ES-I3 (cell line): ENCODE measurements around the gene TP53INP2.

Source experiments
- H3K36me3 ChIP-seq: 2 replicates; pipeline ENCODE4 v1.6.1; 2013; ENCODE audit warnings: mild to moderate bottlenecking, low read length, control low read depth, moderate library complexity; ENCODE audit not compliant: insufficient read depth
- H3K4me1 ChIP-seq: 2 replicates; pipeline ENCODE4 v1.6.1; 2013; ENCODE audit warnings: mild to moderate bottlenecking, control low read depth, low read length; ENCODE audit not compliant: insufficient read depth
- H3K9ac ChIP-seq: 2 replicates; pipeline ENCODE4 v1.6.1; 2013; ENCODE audit warnings: low read depth, mild to moderate bottlenecking, low read length, moderate library complexity
- H3K9me3 ChIP-seq: 2 replicates; pipeline ENCODE4 v1.6.1; 2013; ENCODE audit warnings: mild to moderate bottlenecking, low read length, moderate library complexity; ENCODE audit not compliant: control insufficient read depth, insufficient read depth

TP53INP2 gene

DNA sequence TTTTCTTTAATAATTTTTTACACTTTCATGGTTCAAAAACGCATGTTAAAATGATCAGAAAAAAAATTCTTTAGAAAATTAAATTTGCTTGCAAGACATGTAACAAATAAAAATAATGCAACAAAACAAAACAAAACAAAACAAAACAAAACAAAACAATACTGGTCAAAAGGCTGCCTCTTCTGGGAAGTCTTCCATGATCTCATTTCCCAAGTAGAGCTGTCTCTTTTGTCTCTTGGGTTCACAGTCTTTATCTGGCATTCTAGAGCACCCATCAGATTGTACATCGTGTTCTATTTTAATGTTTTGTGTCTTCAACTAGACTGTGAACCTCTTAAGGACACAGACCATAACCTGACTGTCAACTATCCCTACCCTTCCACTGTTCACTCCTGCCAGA, 25.3 kb downstream of the TP53INP2 start:
- Histone ChIP-seq H3K4me1 (no peaks in the 10 kb centered on the region), H3K9ac (no peak overlapping the region), H3K36me3 (no peaks in the 10 kb centered on the region), H3K9me3 (no peaks in the 10 kb centered on the region)

DNA sequence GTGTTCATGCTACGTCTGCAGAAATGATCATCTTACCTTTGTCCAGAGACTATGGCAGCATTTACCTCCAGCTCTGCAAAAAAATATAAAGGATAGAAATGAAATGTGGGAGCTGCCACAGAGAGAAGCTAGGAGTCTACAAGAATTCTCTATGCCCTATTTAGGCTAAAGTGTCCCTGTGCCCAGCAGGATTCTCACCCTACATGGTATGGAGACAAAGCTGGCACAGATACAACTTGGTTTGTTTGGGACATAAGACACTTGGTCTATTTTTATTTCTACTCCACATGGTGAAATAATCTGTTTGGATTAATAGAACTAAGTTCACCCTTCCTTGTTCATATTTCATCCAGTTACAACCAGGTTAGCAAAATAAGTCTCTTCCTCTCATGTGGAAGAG, 28.4 kb downstream of the TP53INP2 start:
- Histone ChIP-seq H3K9me3 (no peaks in the 10 kb centered on the region), H3K36me3 (no peaks in the 10 kb centered on the region), H3K9ac (no peak overlapping the region), H3K4me1 (no peaks in the 10 kb centered on the region)

DNA sequence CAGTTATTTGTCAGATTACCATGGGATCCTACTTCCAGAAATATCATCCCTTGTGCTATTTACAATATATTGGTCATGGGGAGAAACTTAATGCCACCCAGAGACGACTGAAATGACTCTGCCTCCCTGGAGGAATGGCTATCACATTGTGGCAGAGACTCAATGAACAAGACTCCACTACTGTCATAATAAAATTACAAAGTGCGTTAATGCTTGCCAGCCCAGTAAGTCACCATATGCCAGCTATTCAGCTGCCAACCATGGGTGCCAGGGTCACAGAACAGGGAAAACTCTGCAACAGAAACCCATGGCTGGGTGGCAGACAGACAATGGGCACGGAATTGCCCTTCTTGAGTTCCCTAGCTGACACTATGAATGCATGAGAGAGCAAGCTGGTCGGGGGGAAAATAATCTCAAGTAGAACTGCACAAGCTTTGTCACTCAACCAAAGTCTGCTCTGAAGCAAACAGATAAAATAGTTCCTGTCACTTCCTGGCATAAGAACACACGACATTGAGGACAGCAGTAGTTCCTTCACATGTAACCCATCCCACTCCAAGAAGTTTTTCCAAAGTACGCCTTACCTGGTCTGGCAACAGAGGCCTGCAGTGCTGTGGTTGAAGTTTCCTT, 32.1 kb downstream of the TP53INP2 start:
- Histone ChIP-seq H3K9me3 (no peaks in the 10 kb centered on the region), H3K4me1 (no peaks in the 10 kb centered on the region), H3K36me3 (no peaks in the 10 kb centered on the region), H3K9ac (no peak overlapping the region)

DNA sequence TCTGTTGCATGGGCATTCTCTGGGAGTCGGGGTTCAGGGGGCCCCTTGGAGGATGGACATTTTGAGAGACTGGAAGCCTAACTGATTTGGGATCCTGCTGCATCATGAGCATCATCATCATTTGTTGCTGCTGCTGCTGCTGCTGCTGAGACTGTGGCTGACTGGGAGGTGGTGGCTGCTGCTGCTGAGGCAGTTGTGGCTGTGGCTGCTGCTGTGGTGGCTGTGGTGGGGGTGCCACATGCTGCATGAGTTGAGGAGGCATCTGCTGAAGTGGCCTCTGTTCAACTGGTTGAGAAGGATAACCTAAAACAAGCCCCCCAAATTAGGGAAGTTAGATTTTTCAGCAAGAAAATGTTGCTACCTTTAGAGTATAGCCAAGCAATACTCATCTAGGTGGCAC, 38.9 kb downstream of the TP53INP2 start:
- H3K36me3 ChIP-seq: no peaks in the 10 kb centered on the region; the same call in 1 of the 2 replicates

DNA sequence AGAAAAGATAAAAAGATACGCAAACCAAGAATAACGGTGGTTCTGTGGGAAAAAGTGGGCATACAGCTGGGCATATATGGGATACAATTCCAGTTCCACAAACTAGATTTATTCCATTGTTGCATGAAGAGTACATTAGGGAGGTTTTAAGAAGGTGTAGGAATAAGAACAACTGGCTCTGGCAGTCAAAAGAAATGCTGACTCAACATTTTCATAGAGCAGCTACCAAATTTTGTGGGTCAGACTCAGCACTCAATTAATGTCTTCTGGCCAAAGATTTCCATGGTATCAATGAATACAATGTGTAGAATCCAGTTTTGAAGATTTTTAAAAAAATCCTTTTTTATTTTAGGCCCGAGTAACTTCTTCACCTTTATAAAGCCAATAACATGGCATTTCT, 40.2 kb downstream of the TP53INP2 start:
- Histone ChIP-seq H3K4me1 (no peaks in the 10 kb centered on the region), H3K9ac (no peak overlapping the region), H3K36me3 (no peaks in the 10 kb centered on the region; the same call in 1 of the 2 replicates), H3K9me3 (no peaks in the 10 kb centered on the region)

More for the DNA sequence above, 38.9 kb downstream of the TP53INP2 start:
- Histone ChIP-seq H3K9me3 (no peaks in the 10 kb centered on the region), H3K4me1 (no peaks in the 10 kb centered on the region), H3K9ac (no peak overlapping the region)

DNA sequence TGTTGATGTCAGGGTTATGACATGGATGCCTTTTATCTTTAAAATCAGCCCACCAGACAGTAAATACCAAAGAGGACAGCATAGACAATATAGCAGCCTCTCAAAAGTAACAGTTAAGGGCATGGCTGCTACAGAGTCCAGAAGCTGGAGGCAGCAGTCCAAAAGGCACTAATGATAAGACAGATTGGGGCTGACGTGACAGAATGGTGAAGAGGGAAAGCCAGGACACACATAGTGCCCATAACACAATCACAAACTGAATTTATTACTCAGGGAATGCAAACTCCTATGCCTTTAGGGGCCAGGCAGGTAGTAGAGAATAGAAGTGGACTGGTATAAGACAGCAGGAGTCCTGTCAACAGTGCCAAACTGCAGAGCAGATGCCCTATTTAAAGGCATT, 40.7 kb downstream of the TP53INP2 start:
- Histone ChIP-seq H3K4me1 (no peaks in the 10 kb centered on the region), H3K36me3 (no peaks in the 10 kb centered on the region; the same call in 1 of the 2 replicates), H3K9me3 (no peaks in the 10 kb centered on the region), H3K9ac (no peak overlapping the region)

DNA sequence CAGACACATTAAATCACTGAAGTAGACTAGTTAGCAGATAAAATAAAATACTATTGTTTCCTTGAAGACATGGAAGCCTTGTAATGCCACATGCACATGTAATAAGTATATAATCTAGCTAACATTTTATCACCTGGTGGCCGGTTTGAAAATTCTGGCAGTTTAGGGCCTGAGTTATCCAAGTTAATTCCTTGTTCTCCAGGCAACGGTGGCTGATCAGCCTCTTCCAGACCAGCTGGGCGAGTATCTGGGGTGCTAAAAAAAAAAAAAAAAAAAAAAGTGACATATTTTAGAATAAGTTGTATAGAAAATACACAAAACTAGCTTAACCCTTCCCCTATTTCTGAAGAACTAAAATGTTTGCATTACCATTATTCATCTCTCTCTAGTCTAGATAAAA, 42.5 kb downstream of the TP53INP2 start:
- Histone ChIP-seq H3K9me3 (no peaks in the 10 kb centered on the region), H3K36me3 (peaks cover 3% of the 10 kb centered on the region), H3K9ac (no peak overlapping the region), H3K4me1 (no peaks in the 10 kb centered on the region)

DNA sequence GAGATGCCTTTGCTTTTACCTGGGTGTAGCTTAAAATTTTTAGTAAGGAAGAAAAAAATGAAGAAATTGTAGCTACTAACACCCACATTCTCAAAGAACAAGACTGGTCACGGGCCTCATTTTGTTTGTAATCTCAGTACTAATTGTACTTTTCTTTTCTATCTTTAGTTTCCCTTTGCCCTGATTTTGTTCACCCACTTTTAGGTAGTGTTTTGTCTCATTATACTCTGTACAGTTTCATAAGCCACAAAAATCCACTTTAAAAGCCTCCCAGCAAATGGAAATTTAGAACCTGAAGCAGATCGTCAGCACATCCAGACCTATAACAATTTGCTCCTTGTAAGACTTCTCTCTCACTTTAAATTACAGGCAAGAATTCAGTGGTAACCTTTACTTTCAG, 43.3 kb downstream of the TP53INP2 start:
- H3K4me1 ChIP-seq: no peaks in the 10 kb centered on the region
- H3K36me3 ChIP-seq: peaks cover 3% of the 10 kb centered on the region
- no peak overlapping the region for H3K9ac ChIP-seq
- no peaks in the 10 kb centered on the region for H3K9me3 ChIP-seq

DNA sequence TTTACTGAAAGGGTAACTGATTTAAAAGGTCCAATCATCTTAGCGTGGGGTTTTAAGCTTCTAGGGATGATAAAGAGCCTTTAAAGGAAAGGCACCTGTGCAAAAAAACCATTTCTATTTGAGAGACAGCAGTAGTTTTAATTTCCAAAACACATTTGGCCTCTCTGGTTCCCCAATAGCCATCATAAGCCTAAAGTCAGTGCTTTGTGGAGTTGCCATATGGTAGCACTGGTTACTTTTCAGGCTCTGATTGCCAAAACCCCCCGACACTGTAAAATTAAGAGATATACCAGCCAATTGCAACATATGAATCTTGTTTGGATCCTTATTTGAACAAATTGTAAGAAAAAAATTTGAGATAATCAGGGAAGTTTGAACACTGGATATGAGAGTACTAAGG, 44.6 kb downstream of the TP53INP2 start:
- H3K9ac ChIP-seq: no peak overlapping the region
- H3K9me3 ChIP-seq: no peaks in the 10 kb centered on the region
- peaks cover under 1% of the 10 kb centered on the region; the same call in 1 of the 2 replicates for H3K4me1 ChIP-seq
- peaks cover 3% of the 10 kb centered on the region for H3K36me3 ChIP-seq

DNA sequence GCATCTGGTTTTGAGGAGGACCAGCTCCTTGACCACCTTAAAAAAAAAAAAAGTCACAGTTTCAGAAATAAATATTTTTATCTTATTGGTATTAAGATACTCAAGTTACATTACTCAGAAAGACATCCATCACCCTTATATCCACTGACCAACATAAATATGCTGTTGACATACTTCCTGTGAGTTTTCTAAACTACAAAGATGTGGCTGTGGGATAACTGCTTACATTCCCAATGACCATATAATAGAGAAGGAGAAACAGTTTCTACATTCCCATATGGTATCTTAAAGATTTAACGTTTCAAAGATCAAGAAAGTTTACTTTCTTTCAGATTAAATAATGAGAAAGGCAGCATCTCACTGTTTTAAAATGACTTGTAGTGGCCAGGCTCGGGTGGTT, 46.3 kb downstream of the TP53INP2 start:
- Histone ChIP-seq H3K9ac (no peak overlapping the region), H3K36me3 (peaks cover 3% of the 10 kb centered on the region), H3K9me3 (no peaks in the 10 kb centered on the region), H3K4me1 (peaks cover 4% of the 10 kb centered on the region)

DNA sequence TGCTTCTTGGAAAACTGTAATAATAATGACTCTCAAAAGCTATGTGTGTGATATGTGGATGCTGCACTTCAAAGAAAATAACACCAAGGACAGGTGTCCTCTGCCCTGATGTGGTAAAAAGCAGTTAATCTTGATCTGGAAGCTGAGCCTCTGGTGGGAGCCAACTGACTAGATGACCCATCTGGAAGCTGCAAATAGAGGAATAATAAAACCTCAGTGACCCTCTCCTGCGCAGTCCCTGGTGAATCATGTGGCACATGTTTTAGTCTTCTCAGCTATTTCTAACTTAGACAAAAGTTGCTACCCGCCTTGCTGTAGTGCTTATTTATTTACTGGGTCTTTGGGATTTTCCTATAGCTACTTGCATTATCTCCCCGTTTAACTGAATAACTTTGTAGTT, 47.3 kb downstream of the TP53INP2 start:
- no peaks in the 10 kb centered on the region for H3K9me3 ChIP-seq
- peaks cover 4% of the 10 kb centered on the region for H3K4me1 ChIP-seq
- H3K36me3 ChIP-seq: peaks cover 3% of the 10 kb centered on the region
- H3K9ac ChIP-seq: no peak overlapping the region

DNA sequence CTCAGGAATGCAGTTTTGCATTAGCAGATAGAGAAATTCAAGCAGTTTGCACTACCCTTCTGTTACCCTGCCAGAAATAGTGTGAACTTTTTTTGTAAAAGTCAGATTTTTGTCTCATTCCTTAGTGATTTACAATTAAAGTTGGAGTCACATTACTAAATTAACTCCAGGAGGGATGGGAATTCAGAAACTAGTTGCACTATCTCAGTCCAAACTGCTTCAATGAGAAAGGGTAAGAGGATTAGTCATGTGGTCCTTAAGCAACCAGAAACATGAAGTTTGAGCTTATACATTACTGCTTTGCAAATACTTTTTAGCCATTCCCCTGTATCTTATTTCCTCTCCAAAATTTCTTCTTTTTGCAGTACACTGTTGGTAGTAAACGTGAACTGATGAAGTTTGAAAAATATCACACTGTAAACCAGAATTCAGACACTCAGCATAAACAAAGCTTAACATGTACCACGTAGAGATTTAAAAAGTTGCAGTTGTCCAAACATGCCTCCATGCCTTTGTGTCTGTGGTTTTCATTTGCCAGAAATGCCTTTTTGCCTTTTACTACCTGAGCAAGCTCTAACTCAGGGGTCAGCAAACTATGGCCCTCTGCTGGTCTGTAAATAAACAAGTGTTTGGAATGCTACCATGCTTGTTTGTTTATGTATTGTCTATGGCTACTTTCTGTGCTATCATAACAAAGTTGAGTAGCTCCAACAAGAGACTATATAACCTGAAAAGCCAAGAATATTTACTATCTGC, 49.7 kb downstream of the TP53INP2 start:
- Histone ChIP-seq H3K9me3 (no peaks in the 10 kb centered on the region), H3K4me1 (peaks cover 4% of the 10 kb centered on the region), H3K36me3 (peaks cover 3% of the 10 kb centered on the region), H3K9ac (no peak overlapping the region)

DNA sequence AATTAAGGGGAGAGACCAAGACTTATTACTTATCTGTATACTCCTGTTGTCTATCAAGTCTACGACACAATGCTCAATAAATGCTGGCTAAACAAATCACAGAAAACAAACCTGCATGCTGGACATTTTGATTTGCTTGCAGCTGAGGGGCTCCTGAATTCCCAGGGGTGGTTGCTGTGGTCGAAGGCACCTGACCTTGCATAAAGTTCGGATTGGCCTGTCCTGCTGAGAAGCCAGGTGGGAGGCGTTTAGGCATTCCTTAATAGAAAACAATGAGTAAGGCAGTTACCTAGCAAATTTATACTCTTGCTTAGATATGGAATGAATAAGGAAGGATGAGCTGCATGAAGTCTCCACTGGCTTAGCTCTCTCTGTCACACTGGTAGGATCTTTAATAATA, 50.5 kb downstream of the TP53INP2 start:
- Histone ChIP-seq H3K4me1 (peaks cover 4% of the 10 kb centered on the region), H3K9me3 (no peaks in the 10 kb centered on the region), H3K36me3 (peaks cover 3% of the 10 kb centered on the region), H3K9ac (no peak overlapping the region)

DNA sequence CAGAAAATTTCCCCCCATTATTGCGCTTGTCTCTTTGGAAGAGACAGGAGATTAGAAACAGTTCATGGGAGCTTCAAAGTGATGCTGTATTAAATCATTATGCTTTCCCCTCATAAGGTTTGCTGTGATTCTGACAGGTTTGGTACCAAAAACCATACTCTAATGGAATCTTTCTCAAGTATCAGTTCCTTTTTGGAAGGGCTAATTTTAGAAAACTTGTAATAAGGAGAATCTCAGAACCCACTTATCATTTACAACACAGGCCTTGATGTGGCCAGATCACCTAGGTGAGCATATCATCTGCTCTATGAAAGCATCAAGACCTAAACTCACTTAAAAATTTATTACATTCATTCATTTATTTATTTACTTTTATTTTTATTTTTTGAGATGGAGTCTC, 51.2 kb downstream of the TP53INP2 start:
- Histone ChIP-seq H3K4me1 (peaks cover 4% of the 10 kb centered on the region), H3K36me3 (no peaks in the 10 kb centered on the region; the same call in 1 of the 2 replicates), H3K9me3 (no peaks in the 10 kb centered on the region), H3K9ac (no peak overlapping the region)

DNA sequence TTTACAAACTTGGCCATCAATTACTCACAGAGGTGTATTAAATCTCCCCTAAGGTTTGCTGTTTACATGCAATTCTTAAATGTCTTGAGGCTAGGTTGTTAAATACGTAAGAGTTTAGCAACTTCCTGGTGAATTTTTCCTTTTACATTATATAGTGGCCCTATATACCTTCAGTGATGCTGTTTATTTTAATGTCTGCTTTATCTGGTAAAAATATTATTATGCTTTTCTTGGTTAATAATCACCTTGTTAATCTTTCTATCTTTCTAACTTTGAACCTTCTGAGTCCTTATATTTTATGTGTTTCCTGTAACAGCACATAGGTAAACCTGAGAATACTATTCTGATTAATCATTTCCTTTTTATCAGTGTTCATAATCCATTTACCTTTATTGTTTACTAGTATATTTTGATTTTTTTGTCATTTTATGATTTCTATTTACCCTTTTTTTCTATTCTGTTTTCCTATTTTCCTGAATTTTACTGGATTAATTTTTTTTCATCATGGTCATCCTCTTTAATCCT, 57.9 kb downstream of the TP53INP2 start:
- Histone ChIP-seq H3K4me1 (no peaks in the 10 kb centered on the region), H3K36me3 (no peaks in the 10 kb centered on the region; the same call in 1 of the 2 replicates), H3K9ac (no peak overlapping the region), H3K9me3 (no peaks in the 10 kb centered on the region)
